SH-SY5Y (cell line): Measurements from ENCODE around the gene DSG3.

ENCODE experiments used
- GATA2 ChIP-seq: IDR thresholded peaks from 2 replicates; pipeline ENCODE4 v1.6.1; 2011; ENCODE audit warnings: mild to moderate bottlenecking, low read depth, low read length
- GATA3 ChIP-seq: IDR thresholded peaks from 2 replicates; pipeline ENCODE4 v1.6.1; 2011; ENCODE audit warnings: low read depth, mild to moderate bottlenecking, low read length, moderate library complexity

The DSG3 gene

GRCh38 chr18:31511098-31511497, 63.6 kb downstream of the DSG3 start:
- no peak for TF ChIP-seq GATA3
- TF ChIP-seq GATA2: no peak

GRCh38 chr18:31512203-31512764, 64.7 kb downstream of the DSG3 start:
- TF ChIP-seq GATA2: no peak
- TF ChIP-seq GATA3: no peak

GRCh38 chr18:31513189-31513935, 65.8 kb downstream of the DSG3 start:
- TF ChIP-seq GATA3 (no peak), GATA2 (no peak)

GRCh38 chr18:31516437-31516836, 68.9 kb downstream of the DSG3 start:
- TF ChIP-seq GATA2 (no peak), GATA3 (no peak)

DNA sequence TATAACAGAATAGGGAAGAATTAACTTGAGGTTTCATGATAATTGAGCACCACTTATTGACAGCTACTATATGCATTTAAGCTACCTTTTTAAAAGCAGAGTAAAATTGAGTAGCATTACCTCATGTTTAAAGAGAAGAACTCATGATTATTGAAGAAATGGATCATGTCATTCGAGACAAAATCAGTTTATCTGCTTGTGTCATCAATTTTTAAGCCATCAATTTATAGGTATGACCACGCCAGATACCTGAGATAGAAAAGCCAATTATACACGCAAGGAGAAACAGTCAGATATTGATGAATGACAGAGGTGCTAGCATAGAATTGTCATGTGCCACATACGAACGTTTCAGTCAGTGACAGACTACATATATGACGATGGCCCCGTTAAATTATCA, 78.8 kb downstream of the DSG3 start:
- no peak for TF ChIP-seq GATA3
- TF ChIP-seq GATA2: no peak
